Mesendoderm (in vitro differentiated cells): ENCODE measurements around the gene ZNF26.
A peak's percentile ranks its signal among the peaks of the same experiment; 100 is the strongest.

Experiments
- DNase-seq: peaks from one replicate; pipeline ENCODE4 v3.0.0; 2013
- H2AK5ac ChIP-seq: 2 replicates; pipeline ENCODE4 v1.6.1; 2013; ENCODE audit warnings: low read length, inconsistent platforms
- H2BK120ac ChIP-seq: 2 replicates; pipeline ENCODE4 v1.6.1; 2013; ENCODE audit warnings: low read depth, mild to moderate bottlenecking, low read length, moderate library complexity, mixed read lengths
- H2BK15ac ChIP-seq: replicated peaks from 2 replicates; pipeline ENCODE4 v1.6.1; 2013; ENCODE audit warnings: low read depth, mild to moderate bottlenecking, moderate library complexity
- H2BK5ac ChIP-seq: 2 replicates; pipeline ENCODE4 v1.6.1; 2013; ENCODE audit warnings: low read length, inconsistent platforms
- H3K18ac ChIP-seq: 2 replicates; pipeline ENCODE4 v1.6.1; 2013; ENCODE audit warnings: mild to moderate bottlenecking, low read length, mixed read lengths
- H3K23ac ChIP-seq: one replicate; pipeline ENCODE4 v1.6.1; 2013; ENCODE audit warnings: low read length
- H3K27ac ChIP-seq: 2 replicates; pipeline ENCODE4 v1.5.1; 2013; ENCODE audit warnings: low read depth, mild to moderate bottlenecking, inconsistent platforms, low read length, moderate library complexity
- H3K27me3 ChIP-seq: 2 replicates; pipeline ENCODE4 v1.6.1; 2013; ENCODE audit warnings: low read length, control low read depth, mild to moderate bottlenecking, inconsistent platforms; ENCODE audit not compliant: insufficient read depth, poor library complexity
- H3K36me3 ChIP-seq: 2 replicates; pipeline ENCODE4 v1.6.1; 2013; ENCODE audit warnings: low read length, inconsistent platforms; ENCODE audit not compliant: control insufficient read depth, insufficient read depth
- H3K4ac ChIP-seq: one replicate; pipeline ENCODE4 v1.6.1; 2013; ENCODE audit warnings: low read depth, mild to moderate bottlenecking, low read length, moderate library complexity
- H3K4me1 ChIP-seq: 2 replicates; pipeline ENCODE4 v1.6.1; 2013; ENCODE audit warnings: low read depth, low read length, inconsistent platforms; ENCODE audit not compliant: control insufficient read depth
- H3K4me2 ChIP-seq: 2 replicates; pipeline ENCODE4 v1.6.1; 2013; ENCODE audit warnings: low read length
- H3K4me3 ChIP-seq: 2 replicates; pipeline ENCODE4 v1.5.1; 2013; ENCODE audit warnings: mild to moderate bottlenecking, low read length
- H3K56ac ChIP-seq: one replicate; pipeline ENCODE4 v1.6.1; 2013; ENCODE audit warnings: low read length
- H3K79me1 ChIP-seq: 2 replicates; pipeline ENCODE4 v1.6.1; 2013; ENCODE audit warnings: low read length, inconsistent platforms
- H3K79me2 ChIP-seq: 2 replicates; pipeline ENCODE4 v1.6.1; 2013; ENCODE audit warnings: mild to moderate bottlenecking, low read length; ENCODE audit not compliant: control insufficient read depth, insufficient read depth
- H3K9ac ChIP-seq: 2 replicates; pipeline ENCODE4 v1.6.1; 2013; ENCODE audit warnings: low read length, inconsistent platforms
- H4K5ac ChIP-seq: one replicate; pipeline ENCODE4 v1.6.1; 2013; ENCODE audit warnings: low read length
- H4K8ac ChIP-seq: one replicate; pipeline ENCODE4 v1.6.1; 2013; ENCODE audit warnings: low read depth, mild to moderate bottlenecking, control low read depth, low read length, moderate library complexity
- WGBS: extraction: QIAGEN DNeasy Blood & Tissue Kit; methylation state at CpG from one replicate; pipeline ENCODE4 v1.1.7; 2013; ENCODE audit warnings: low lambda C conversion rate, missing lambda C conversion rate; ENCODE audit not compliant: insufficient coverage; ENCODE audit errors: extremely low coverage; 5-methylcytosine and 5-hydroxymethylcytosine counted together

The ZNF26 gene

GRCh38 chr12:133037207-133038005 is 51.2 kb downstream of the ZNF26 start, which contains the start of gene ZNF84:
ZNF84 (plus strand) TSS chr12:133037509; CDS start chr12:133041468, 3,959 bp downstream.
- H2AK5ac ChIP-seq, result no peak within 1 kb of the TSS
- H4K5ac ChIP-seq, result no peak within 1 kb of the TSS
- no peak within 1 kb of the TSS for H3K23ac ChIP-seq
- H3K4me1 ChIP-seq, result peaks cover 1% of the 10 kb centered on the region
- H3K27me3 ChIP-seq, result no peaks in the 10 kb centered on the region
- H3K36me3 ChIP-seq, result peaks cover 3% of the 10 kb centered on the region
- WGBS, result no CpG with 5 or more reads among the region's 103 CpGs
- no peak within 1 kb of the TSS for H2BK15ac ChIP-seq
- H3K9ac ChIP-seq, result peak within 1 kb of the TSS; percentile 68
- H3K4me2 ChIP-seq, result peak within 1 kb of the TSS; percentile 44
- peaks cover 23% of the 10 kb centered on the region for H3K79me2 ChIP-seq
- peak; percentile 99 for DNase-seq
- H2BK120ac ChIP-seq, result no peak within 1 kb of the TSS
- peak within 1 kb of the TSS; percentile 79 for H3K56ac ChIP-seq
- no peak within 1 kb of the TSS for H4K8ac ChIP-seq
- peak within 1 kb of the TSS; percentile 96 for H3K18ac ChIP-seq
- H3K4me3 ChIP-seq, result peak within 1 kb of the TSS; percentile 82
- H3K79me1 ChIP-seq, result peaks cover 8% of the 10 kb centered on the region
- no peak within 1 kb of the TSS for H2BK5ac ChIP-seq
- H3K27ac ChIP-seq, result peak within 1 kb of the TSS; percentile 99
- peak within 1 kb of the TSS; percentile 20 for H3K4ac ChIP-seq

- Histone ChIP-seq H3K27me3 (no peaks in the 10 kb centered on the region), H3K4me3 (peak overlapping the region; percentile 42), H2BK120ac (no peak overlapping the region), H4K5ac (no peak overlapping the region), H3K18ac (no peak overlapping the region), H3K79me1 (peaks cover 8% of the 10 kb centered on the region), H2AK5ac (no peak overlapping the region), H3K36me3 (peaks cover 6% of the 10 kb centered on the region), H3K4ac (no peak overlapping the region), H3K79me2 (peaks cover 24% of the 10 kb centered on the region), H3K23ac (no peak overlapping the region), H3K56ac (no peak overlapping the region), H4K8ac (no peak overlapping the region), H2BK15ac (no peak overlapping the region), H3K9ac (peak overlapping the region; percentile 45), H3K4me2 (peak overlapping the region; percentile 44), H2BK5ac (no peak overlapping the region), H3K27ac (no peak overlapping the region), H3K4me1 (peaks cover 1% of the 10 kb centered on the region)
- DNase-seq, result no peak
- WGBS, result no CpG with 5 or more reads among the region's 4 CpGs
Measured at GRCh38 chr12:133038118-133038709, 52.0 kb downstream of the ZNF26 start.

GRCh38 chr12:133046698-133047097 is 60.5 kb downstream of the ZNF26 start:
- Histone ChIP-seq H2BK5ac (no peak overlapping the region), H3K79me2 (peaks cover 4% of the 10 kb centered on the region), H3K27ac (no peak overlapping the region), H3K79me1 (peaks cover 2% of the 10 kb centered on the region), H4K8ac (no peak overlapping the region), H2BK120ac (no peak overlapping the region), H3K27me3 (no peaks in the 10 kb centered on the region), H4K5ac (no peak overlapping the region), H3K4me1 (no peaks in the 10 kb centered on the region), H3K4me2 (no peak overlapping the region), H3K23ac (no peak overlapping the region), H2AK5ac (no peak overlapping the region), H3K36me3 (peaks cover 33% of the 10 kb centered on the region), H2BK15ac (no peak overlapping the region), H3K18ac (no peak overlapping the region), H3K4ac (no peak overlapping the region), H3K56ac (no peak overlapping the region), H3K9ac (no peak overlapping the region), H3K4me3 (peak overlapping the region; percentile 13)
- WGBS, result no CpG with 5 or more reads among the region's 3 CpGs
- no peak for DNase-seq

- no CpG with 5 or more reads among the region's 5 CpGs for WGBS
- no peak overlapping the region for H3K4me2 ChIP-seq
- no peak overlapping the region for H3K18ac ChIP-seq
- peak; percentile 55 for DNase-seq
- no peaks in the 10 kb centered on the region for H3K79me1 ChIP-seq
- no peak overlapping the region for H3K23ac ChIP-seq
- no peak overlapping the region for H2BK120ac ChIP-seq
- H3K36me3 ChIP-seq, result peaks cover 7% of the 10 kb centered on the region
- H3K56ac ChIP-seq, result no peak overlapping the region
- H3K79me2 ChIP-seq, result no peaks in the 10 kb centered on the region
- H3K9ac ChIP-seq, result no peak overlapping the region
- H3K27ac ChIP-seq, result no peak overlapping the region
- no peaks in the 10 kb centered on the region for H3K4me1 ChIP-seq
- no peak overlapping the region for H2BK5ac ChIP-seq
- no peak overlapping the region for H2BK15ac ChIP-seq
- no peak overlapping the region for H2AK5ac ChIP-seq
- H4K8ac ChIP-seq, result no peak overlapping the region
- peak overlapping the region; percentile 36 for H3K4me3 ChIP-seq
- H3K27me3 ChIP-seq, result no peaks in the 10 kb centered on the region
- no peak overlapping the region for H3K4ac ChIP-seq
- no peak overlapping the region for H4K5ac ChIP-seq
Measured at GRCh38 chr12:133057446-133057845, 71.3 kb downstream of the ZNF26 start.

- H3K79me1 ChIP-seq, result no peaks in the 10 kb centered on the region
- DNase-seq, result peak; percentile 39
- H3K79me2 ChIP-seq, result no peaks in the 10 kb centered on the region
- H3K4me1 ChIP-seq, result no peaks in the 10 kb centered on the region
- no peak overlapping the region for H2AK5ac ChIP-seq
- no peaks in the 10 kb centered on the region for H3K27me3 ChIP-seq
- H3K4me2 ChIP-seq, result no peak overlapping the region
- H3K9ac ChIP-seq, result no peak overlapping the region
- no peak overlapping the region for H3K18ac ChIP-seq
- H3K27ac ChIP-seq, result no peak overlapping the region
- H3K36me3 ChIP-seq, result peaks cover 4% of the 10 kb centered on the region
- WGBS, result no CpG with 5 or more reads among the region's 8 CpGs
- H2BK5ac ChIP-seq, result no peak overlapping the region
- H3K4me3 ChIP-seq, result peak overlapping the region; percentile 7
- H3K56ac ChIP-seq, result no peak overlapping the region
- H4K5ac ChIP-seq, result no peak overlapping the region
- no peak overlapping the region for H4K8ac ChIP-seq
- H2BK15ac ChIP-seq, result no peak overlapping the region
- H2BK120ac ChIP-seq, result no peak overlapping the region
- no peak overlapping the region for H3K4ac ChIP-seq
- no peak overlapping the region for H3K23ac ChIP-seq
Measured at GRCh38 chr12:133058203-133059113, 72.3 kb downstream of the ZNF26 start.
